ENCODE data around the gene LSG1.
"Not testable (repeated sequence)": the region's sequence is repeated elsewhere in the genome, so short reads cannot be mapped to it uniquely, and the experiment has no call there.

Gene LSG1

GRCh38 chr3:194615226-194615625 is 56.8 kb downstream of the LSG1 start:
- no peak for DNase-seq

GRCh38 chr3:194612221-194612620 is 59.8 kb downstream of the LSG1 start:
- DNase-seq, result no peak

GRCh38 chr3:194610689-194611088 is 61.3 kb downstream of the LSG1 start:
- DNase-seq, result no peak

- peak; percentile 57 for DNase-seq
Observed at GRCh38 chr3:194609601-194610000, 62.4 kb downstream of the LSG1 start.

- DNase-seq, result no peak
Observed at GRCh38 chr3:194608981-194609380, 63.0 kb downstream of the LSG1 start.

GRCh38 chr3:194607592-194608389 is 64.2 kb downstream of the LSG1 start:
- DNase-seq, result no peak

GRCh38 chr3:194606941-194607340 is 65.0 kb downstream of the LSG1 start:
- no peak for DNase-seq

- no peak for DNase-seq
Observed at GRCh38 chr3:194606163-194606562, 65.8 kb downstream of the LSG1 start.

GRCh38 chr3:194605314-194605713 is 66.7 kb downstream of the LSG1 start:
- not testable (repeated sequence) for DNase-seq

GRCh38 chr3:194604837-194605236 is 67.2 kb downstream of the LSG1 start:
- no peak for DNase-seq

- DNase-seq, result no peak
Observed at GRCh38 chr3:194604126-194604525, 67.9 kb downstream of the LSG1 start.

GRCh38 chr3:194602669-194603171 is 69.3 kb downstream of the LSG1 start:
- no peak for DNase-seq

- no peak for DNase-seq
Observed at GRCh38 chr3:194598771-194599557, 73.0 kb downstream of the LSG1 start.

GRCh38 chr3:194596906-194597305 is 75.1 kb downstream of the LSG1 start:
- DNase-seq, result no peak

- peak; percentile 50 for DNase-seq
Observed at GRCh38 chr3:194592798-194593752, 78.9 kb downstream of the LSG1 start.
